ENCODE measurements around the gene ZNF516. TPM values are rescaled to one million over a fixed set of nuclear protein-coding genes. Genes with fewer than 3 reads are reported as not detected.

ZNF516 gene
- total RNA-seq, 1 experiment from 2014 or later, result 44.2 TPM

GRCh38 chr18:76405681-76406356, 89.2 kb downstream of the ZNF516 start:
- Mint-ChIP-seq H3K27ac (ENCODE audit: unreplicated experiment) (no peak overlapping the region), H3K4me1 (ENCODE audit: low read depth, unreplicated experiment) (no peaks in the 10 kb centered on the region), H3K27me3 (ENCODE audit: unreplicated experiment) (no peaks in the 10 kb centered on the region), H3K36me3 (ENCODE audit: insufficient read depth, unreplicated experiment) (peaks cover 19% of the 10 kb centered on the region), H3K4me3 (ENCODE audit: low read depth, unreplicated experiment) (no peak overlapping the region), H3K9me3 (ENCODE audit: low read depth, unreplicated experiment) (no peaks in the 10 kb centered on the region)
- TF ChIP-seq CTCF (IDR thresholded peaks at IDR 0.05; ENCODE audit: unreplicated experiment), result peak; percentile 39
- peak; percentile 55 for DNase-seq
- intact Hi-C loops (cut with micrococcal nuclease; ENCODE audit: unreplicated experiment), result loop anchor here (5.0 kb wide), 1 partner anchor 86 kb away; no protein-coding TSS in a partner anchor
- no TSS peak for BruUV-seq (replicated peaks)
- CTCF ChIA-PET, result no interaction called here

GRCh38 chr18:76405280-76405679, 89.8 kb downstream of the ZNF516 start:
- CTCF ChIA-PET, result no interaction called here
- Mint-ChIP-seq H3K9me3 (ENCODE audit: low read depth, unreplicated experiment) (no peaks in the 10 kb centered on the region), H3K27me3 (ENCODE audit: unreplicated experiment) (no peaks in the 10 kb centered on the region), H3K4me1 (ENCODE audit: low read depth, unreplicated experiment) (no peaks in the 10 kb centered on the region), H3K36me3 (ENCODE audit: insufficient read depth, unreplicated experiment) (peaks cover 19% of the 10 kb centered on the region), H3K4me3 (ENCODE audit: low read depth, unreplicated experiment) (no peak overlapping the region), H3K27ac (ENCODE audit: unreplicated experiment) (no peak overlapping the region)
- intact Hi-C loops (cut with micrococcal nuclease; ENCODE audit: unreplicated experiment), result loop anchor here (5.0 kb wide), 1 partner anchor 87 kb away; no protein-coding TSS in a partner anchor
- BruUV-seq (replicated peaks), result no TSS peak
- DNase-seq, result no peak
- no peak for TF ChIP-seq CTCF (IDR thresholded peaks at IDR 0.05; ENCODE audit: unreplicated experiment)

GRCh38 chr18:76404345-76404831, 90.7 kb downstream of the ZNF516 start:
- CTCF ChIA-PET, result no interaction called here
- intact Hi-C loops (cut with micrococcal nuclease; ENCODE audit: unreplicated experiment), result no loop called here
- TF ChIP-seq CTCF (IDR thresholded peaks at IDR 0.05; ENCODE audit: unreplicated experiment), result no peak
- no peak overlapping the region for H3K27ac Mint-ChIP-seq (ENCODE audit: unreplicated experiment)
- H3K4me3 Mint-ChIP-seq (ENCODE audit: low read depth, unreplicated experiment), result no peak overlapping the region
- no TSS peak for BruUV-seq (replicated peaks)
- no peaks in the 10 kb centered on the region for H3K4me1 Mint-ChIP-seq (ENCODE audit: low read depth, unreplicated experiment)
- DNase-seq, result no peak
- peaks cover 19% of the 10 kb centered on the region for H3K36me3 Mint-ChIP-seq (ENCODE audit: insufficient read depth, unreplicated experiment)
- no peaks in the 10 kb centered on the region for H3K9me3 Mint-ChIP-seq (ENCODE audit: low read depth, unreplicated experiment)
- no peaks in the 10 kb centered on the region for H3K27me3 Mint-ChIP-seq (ENCODE audit: unreplicated experiment)

GRCh38 chr18:76402026-76402990, 92.7 kb downstream of the ZNF516 start:
- Mint-ChIP-seq H3K9me3 (ENCODE audit: low read depth, unreplicated experiment) (no peaks in the 10 kb centered on the region), H3K27ac (ENCODE audit: unreplicated experiment) (no peak overlapping the region), H3K36me3 (ENCODE audit: insufficient read depth, unreplicated experiment) (peaks cover 15% of the 10 kb centered on the region), H3K4me1 (ENCODE audit: low read depth, unreplicated experiment) (no peaks in the 10 kb centered on the region), H3K4me3 (ENCODE audit: low read depth, unreplicated experiment) (no peak overlapping the region), H3K27me3 (ENCODE audit: unreplicated experiment) (no peaks in the 10 kb centered on the region)
- CTCF ChIA-PET, result no interaction called here
- intact Hi-C loops (cut with micrococcal nuclease; ENCODE audit: unreplicated experiment), result no loop called here
- DNase-seq, result no peak
- no TSS peak for BruUV-seq (replicated peaks)
- no peak for TF ChIP-seq CTCF (IDR thresholded peaks at IDR 0.05; ENCODE audit: unreplicated experiment)

Data from Calu3 (cell line).